Upper lobe of left lung (tissue), 6 donors: Measurements from ENCODE around the gene C15orf40. TPM values are rescaled to one million over a fixed set of nuclear protein-coding genes. Genes with fewer than 3 reads are reported as not detected.

Experiments
- ATAC-seq, 2 donors: fragments of 200-7000 bp; cut with Tn5 transposase; one replicate each; pipeline ENCODE4 v1.9.1; 2022; ENCODE audit warnings: mild to moderate bottlenecking in 2 of 2, moderate library complexity in 2 of 2; ENCODE audit not compliant: low FRiP score in 2 of 2
- DNase-seq, 2 donors: peaks; one replicate each; pipeline ENCODE4 v3.0.0-alpha.2; 2019 to 2020
- H3K27ac ChIP-seq, 4 donors: fragments of 200-600 bp; sonication (generic); one replicate each; pipeline ENCODE4 v1.5.1; 2016 to 2019
- H3K27me3 ChIP-seq, 4 donors: fragments of 200-600 bp; sonication (generic); one replicate each; pipeline ENCODE4 v1.5.1; 2017 to 2019
- H3K36me3 ChIP-seq, 4 donors: fragments of 200-600 bp; sonication (generic); one replicate each; pipeline ENCODE4 v1.5.1; 2016 to 2019
- H3K4me1 ChIP-seq, 4 donors: fragments of 200-600 bp; sonication (generic); one replicate each; pipeline ENCODE4 v1.5.1; 2018 to 2019
- H3K4me3 ChIP-seq, 4 donors: fragments of 200-600 bp; sonication (generic); one replicate each; pipeline ENCODE4 v1.5.1; 2017 to 2019; ENCODE audit warnings: mild to moderate bottlenecking in 2 of 4, moderate library complexity in 1 of 4
- H3K9me3 ChIP-seq, 4 donors: fragments of 200-600 bp; sonication (generic); one replicate each; pipeline ENCODE4 v1.5.1; 2018 to 2019
- EP300 ChIP-seq, 4 donors: sonication (generic); formaldehyde crosslinking; IDR thresholded peaks; one replicate each; pipeline ENCODE4 v1.5.1; 2017; ENCODE audit warnings: antibody characterized with exemption in 4 of 4, control low read depth in 2 of 4
- POLR2A ChIP-seq, 4 donors: fragments of 450-650 bp; IDR thresholded peaks; one replicate each; pipeline ENCODE4 v1.5.1; 2016 to 2017; ENCODE audit warnings: antibody characterized with exemption in 4 of 4, mild to moderate bottlenecking in 2 of 4
- POLR2AphosphoS5 ChIP-seq, 2 donors: sonication (generic); formaldehyde crosslinking; IDR thresholded peaks; one replicate each; pipeline ENCODE4 v1.5.1; 2017; ENCODE audit warnings: antibody characterized with exemption in 2 of 2
- WGBS, 2 donors: methylation state at CpG; one replicate each; pipeline ENCODE4 v1.1.5; 2017 to 2018; 5-methylcytosine and 5-hydroxymethylcytosine counted together
- total RNA-seq, 6 donors: library from RNA; depleted of rRNA in 4 of 6; stranded (reverse); fragments of >200 nt in 4 of 6; gene quantifications; one replicate each; pipeline versions ENCODE4 v1.1.0 to v1.2.1, GENCODE V29; 2016 to 2021
- TF ChIP-seq, protein P1 (sequence below), 6 experiments: fragments of 450-650 bp in 4 of 6; fragments of 200-600 bp in 2 of 6; sonication (generic) in 2 of 6; IDR thresholded peaks; one replicate each; pipeline ENCODE4 v1.5.1; 2016 to 2019; ENCODE audit warnings: antibody characterized with exemption in 6 of 6
- donor health status: DM: no; HTN: no; CAD: no; lungs with moderate emphysema.
- donor health status: DM: no; HTN: yes; CAD: no; lungs with severe emphysema.

Gene C15orf40
- total RNA-seq, 6 donors from 2014 or later, result 8.6 to 27.5 (median 16.8) TPM

DNA sequence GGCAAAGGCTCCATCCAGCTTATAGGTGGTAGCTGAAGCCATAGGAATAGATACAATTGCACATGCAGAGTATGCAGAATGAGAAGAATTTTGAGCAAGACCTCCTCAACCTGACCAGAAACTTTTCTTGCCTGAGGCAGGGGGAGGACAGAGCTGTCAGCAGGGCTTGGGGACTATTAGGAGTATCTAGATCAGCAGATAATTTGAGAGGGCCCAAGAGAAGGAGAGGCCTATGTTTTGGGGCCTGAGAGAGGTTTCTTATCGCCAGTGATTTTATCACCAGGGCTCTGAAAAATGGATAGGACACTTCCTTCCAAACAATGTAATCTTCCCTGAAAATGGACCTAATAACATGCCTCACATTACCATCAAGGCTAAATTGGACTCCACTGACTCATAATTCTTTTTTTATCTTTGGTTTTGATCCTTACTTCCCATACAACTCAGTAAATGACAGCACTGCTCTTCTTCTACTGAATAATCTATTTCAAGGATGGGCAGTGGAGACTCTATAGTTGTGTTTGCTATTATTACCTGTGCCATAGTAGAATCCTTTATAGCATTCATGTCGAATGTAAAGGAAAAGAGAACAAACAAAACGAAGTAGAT, 41.3 kb downstream of the C15orf40 start:
- no peaks in the 10 kb centered on the region for H3K27me3 ChIP-seq
- no peak for DNase-seq
- no peaks in the 10 kb centered on the region for H3K9me3 ChIP-seq
- 43 to 51% methylated on average over 3 of the region's 3 CpGs for WGBS, 2 donors
- no peaks in the 10 kb centered on the region for H3K36me3 ChIP-seq
- no peak overlapping the region for H3K4me3 ChIP-seq
- TF ChIP-seq POLR2A (IDR thresholded peaks at IDR 0.05) (no peak), POLR2AphosphoS5 (IDR thresholded peaks at IDR 0.05) (no peak), EP300 (IDR thresholded peaks at IDR 0.05) (no peak)
- TF ChIP-seq, protein P1, sequence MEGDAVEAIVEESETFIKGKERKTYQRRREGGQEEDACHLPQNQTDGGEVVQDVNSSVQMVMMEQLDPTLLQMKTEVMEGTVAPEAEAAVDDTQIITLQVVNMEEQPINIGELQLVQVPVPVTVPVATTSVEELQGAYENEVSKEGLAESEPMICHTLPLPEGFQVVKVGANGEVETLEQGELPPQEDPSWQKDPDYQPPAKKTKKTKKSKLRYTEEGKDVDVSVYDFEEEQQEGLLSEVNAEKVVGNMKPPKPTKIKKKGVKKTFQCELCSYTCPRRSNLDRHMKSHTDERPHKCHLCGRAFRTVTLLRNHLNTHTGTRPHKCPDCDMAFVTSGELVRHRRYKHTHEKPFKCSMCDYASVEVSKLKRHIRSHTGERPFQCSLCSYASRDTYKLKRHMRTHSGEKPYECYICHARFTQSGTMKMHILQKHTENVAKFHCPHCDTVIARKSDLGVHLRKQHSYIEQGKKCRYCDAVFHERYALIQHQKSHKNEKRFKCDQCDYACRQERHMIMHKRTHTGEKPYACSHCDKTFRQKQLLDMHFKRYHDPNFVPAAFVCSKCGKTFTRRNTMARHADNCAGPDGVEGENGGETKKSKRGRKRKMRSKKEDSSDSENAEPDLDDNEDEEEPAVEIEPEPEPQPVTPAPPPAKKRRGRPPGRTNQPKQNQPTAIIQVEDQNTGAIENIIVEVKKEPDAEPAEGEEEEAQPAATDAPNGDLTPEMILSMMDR (IDR thresholded peaks at IDR 0.05), result no peak
- H3K4me1 ChIP-seq, result no peaks in the 10 kb centered on the region
- no peak overlapping the region for H3K27ac ChIP-seq
- ATAC-seq, result no peak

GRCh38 chr15:82969353-82969752, 42.1 kb downstream of the C15orf40 start:
- Histone ChIP-seq H3K27me3 (no peaks in the 10 kb centered on the region), H3K4me3 (no peak overlapping the region), H3K9me3 (no peaks in the 10 kb centered on the region), H3K36me3 (no peaks in the 10 kb centered on the region), H3K27ac (no peak overlapping the region), H3K4me1 (no peaks in the 10 kb centered on the region)
- TF ChIP-seq, protein P1 (IDR thresholded peaks at IDR 0.05), result no peak
- no peak for TF ChIP-seq POLR2A (IDR thresholded peaks at IDR 0.05)
- no peak for TF ChIP-seq EP300 (IDR thresholded peaks at IDR 0.05)
- DNase-seq (no peak), ATAC-seq (no peak)
- 76 to 79% methylated on average over 7 of the region's 7 CpGs for WGBS, 2 donors

DNA sequence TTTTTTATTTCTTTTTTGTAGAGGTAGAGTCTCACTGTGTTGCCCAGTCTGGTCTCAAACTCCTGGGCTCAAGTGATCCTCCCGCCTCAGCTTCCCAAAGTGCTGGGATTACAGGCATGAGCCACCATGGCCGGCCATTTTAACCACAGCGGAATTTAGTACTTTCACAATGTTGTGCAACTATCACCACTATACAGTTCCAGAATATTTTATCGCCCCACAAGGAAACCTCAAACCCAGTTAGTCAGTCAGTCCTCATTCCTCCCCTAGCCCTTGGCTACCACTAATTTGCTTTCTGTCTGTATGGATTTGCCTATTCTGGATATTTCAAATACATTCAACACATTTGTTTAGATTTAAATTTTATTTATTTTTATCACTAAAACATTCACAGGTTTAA, 43.4 kb downstream of the C15orf40 start:
- Histone ChIP-seq H3K9me3 (no peaks in the 10 kb centered on the region), H3K4me3 (no peak overlapping the region), H3K36me3 (no peaks in the 10 kb centered on the region), H3K27ac (no peak overlapping the region), H3K4me1 (no peaks in the 10 kb centered on the region), H3K27me3 (no peaks in the 10 kb centered on the region)
- WGBS, 2 donors, result 63 to 64% methylated on average over 4 of the region's 4 CpGs
- TF ChIP-seq, protein P1 (IDR thresholded peaks at IDR 0.05), result no peak
- no peak for TF ChIP-seq EP300 (IDR thresholded peaks at IDR 0.05)
- no peak for TF ChIP-seq POLR2AphosphoS5 (IDR thresholded peaks at IDR 0.05)
- no peak for TF ChIP-seq POLR2A (IDR thresholded peaks at IDR 0.05)
- ATAC-seq, result no peak
- DNase-seq, result no peak

- H3K36me3 ChIP-seq, result no peaks in the 10 kb centered on the region
- ATAC-seq (no peak), DNase-seq (no peak)
- no peak overlapping the region for H3K4me3 ChIP-seq
- no peaks in the 10 kb centered on the region for H3K4me1 ChIP-seq
- TF ChIP-seq POLR2AphosphoS5 (IDR thresholded peaks at IDR 0.05) (no peak), EP300 (IDR thresholded peaks at IDR 0.05) (no peak), POLR2A (IDR thresholded peaks at IDR 0.05) (no peak)
- TF ChIP-seq, protein P1 (IDR thresholded peaks at IDR 0.05), result no peak
- H3K27me3 ChIP-seq, result no peaks in the 10 kb centered on the region
- WGBS, 2 donors, result 63 to 68% methylated on average over 4 of the region's 4 CpGs
- no peaks in the 10 kb centered on the region for H3K9me3 ChIP-seq
- H3K27ac ChIP-seq, result no peak overlapping the region
These were observed 44.8 kb downstream of the C15orf40 start for GRCh38 chr15:82966671-82967071.

DNA sequence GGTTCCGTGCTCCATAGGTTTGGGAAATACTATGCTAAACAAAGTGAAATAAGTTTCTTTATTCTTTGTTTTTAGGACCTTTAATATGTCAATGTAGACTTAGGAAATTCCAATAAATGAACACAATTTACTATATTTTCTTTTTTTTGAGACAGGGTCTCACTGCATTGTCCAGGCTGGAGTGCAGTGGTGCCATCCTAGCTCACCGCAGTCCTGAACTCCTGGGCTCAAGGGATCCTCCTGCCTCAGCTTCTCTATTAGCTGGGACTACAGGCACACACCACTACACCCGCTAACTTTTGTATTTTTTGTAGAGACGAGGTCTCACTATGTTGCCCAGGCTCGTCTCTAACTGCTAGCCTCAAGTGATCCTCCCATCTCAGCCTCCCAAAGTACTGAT, 46.5 kb downstream of the C15orf40 start:
- Histone ChIP-seq H3K4me1 (no peaks in the 10 kb centered on the region), H3K36me3 (no peaks in the 10 kb centered on the region), H3K27ac (no peak overlapping the region), H3K9me3 (no peaks in the 10 kb centered on the region), H3K27me3 (no peaks in the 10 kb centered on the region), H3K4me3 (no peak overlapping the region)
- no peak for TF ChIP-seq EP300 (IDR thresholded peaks at IDR 0.05)
- TF ChIP-seq POLR2AphosphoS5 (IDR thresholded peaks at IDR 0.05), result no peak
- TF ChIP-seq, protein P1 (IDR thresholded peaks at IDR 0.05), result no peak
- no peak for TF ChIP-seq POLR2A (IDR thresholded peaks at IDR 0.05)
- 95 to 98% methylated on average over 5 of the region's 5 CpGs for WGBS, 2 donors
- DNase-seq (no peak), ATAC-seq (no peak)
